ENCODE measurements around the gene LIF. TPM values are rescaled to one million over a fixed set of nuclear protein-coding genes. Genes with fewer than 3 reads are reported as not detected.

The LIF gene
- total RNA-seq, 1 donor from 2014 or later = 6.9 TPM

DNA sequence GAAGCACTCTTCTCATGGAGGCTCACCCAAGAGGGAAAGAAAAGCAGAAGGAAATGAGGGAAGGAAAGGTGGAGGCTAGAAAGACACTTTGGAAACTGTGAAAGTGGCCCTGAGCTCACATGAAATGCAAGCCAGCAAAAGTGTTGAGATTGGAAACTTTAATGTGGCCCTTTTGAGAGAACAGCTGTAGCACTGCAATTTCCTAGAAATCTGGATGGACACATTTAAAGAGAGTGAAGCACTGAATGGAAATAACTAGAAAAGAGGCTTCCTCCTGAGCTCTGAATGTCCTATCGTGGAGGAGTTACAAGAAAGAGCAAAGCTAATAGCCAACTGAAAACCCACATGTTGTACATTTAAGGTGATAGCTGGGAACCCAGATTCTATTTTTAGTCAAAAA lies 56.0 kb downstream of the LIF start:
- Histone ChIP-seq H3K27ac (no peak overlapping the region), H3K4me3 (no peak overlapping the region), H3K9me3 (no peaks in the 10 kb centered on the region), H3K36me3 (no peaks in the 10 kb centered on the region), H3K27me3 (no peaks in the 10 kb centered on the region), H3K4me1 (peaks cover 19% of the 10 kb centered on the region)
- no peak for DNase-seq
- ATAC-seq = no peak
- intact Hi-C loops (cut with DNase I) = no loop called here
- TF ChIP-seq, protein P1, sequence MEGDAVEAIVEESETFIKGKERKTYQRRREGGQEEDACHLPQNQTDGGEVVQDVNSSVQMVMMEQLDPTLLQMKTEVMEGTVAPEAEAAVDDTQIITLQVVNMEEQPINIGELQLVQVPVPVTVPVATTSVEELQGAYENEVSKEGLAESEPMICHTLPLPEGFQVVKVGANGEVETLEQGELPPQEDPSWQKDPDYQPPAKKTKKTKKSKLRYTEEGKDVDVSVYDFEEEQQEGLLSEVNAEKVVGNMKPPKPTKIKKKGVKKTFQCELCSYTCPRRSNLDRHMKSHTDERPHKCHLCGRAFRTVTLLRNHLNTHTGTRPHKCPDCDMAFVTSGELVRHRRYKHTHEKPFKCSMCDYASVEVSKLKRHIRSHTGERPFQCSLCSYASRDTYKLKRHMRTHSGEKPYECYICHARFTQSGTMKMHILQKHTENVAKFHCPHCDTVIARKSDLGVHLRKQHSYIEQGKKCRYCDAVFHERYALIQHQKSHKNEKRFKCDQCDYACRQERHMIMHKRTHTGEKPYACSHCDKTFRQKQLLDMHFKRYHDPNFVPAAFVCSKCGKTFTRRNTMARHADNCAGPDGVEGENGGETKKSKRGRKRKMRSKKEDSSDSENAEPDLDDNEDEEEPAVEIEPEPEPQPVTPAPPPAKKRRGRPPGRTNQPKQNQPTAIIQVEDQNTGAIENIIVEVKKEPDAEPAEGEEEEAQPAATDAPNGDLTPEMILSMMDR (IDR thresholded peaks at IDR 0.05) = no peak

Other genes starting within 250 kb of the LIF start
- gene HORMAD2, start 166.3 kb downstream of the LIF start, total RNA-seq = not detected
- gene OSM, start 20.1 kb upstream of the LIF start, total RNA-seq = 1.6 TPM
- 15.9 TPM for gene CASTOR1, start 42.7 kb upstream of the LIF start, total RNA-seq
- gene TBC1D10A, start 80.2 kb upstream of the LIF start, total RNA-seq = 29.6 TPM
- gene SF3A1, start 110.1 kb upstream of the LIF start, total RNA-seq = 164 TPM
- 2.7 TPM for gene CCDC157, start 110.2 kb upstream of the LIF start, total RNA-seq
- gene RNF215, start 140.7 kb upstream of the LIF start, total RNA-seq = 16.5 TPM
- gene SEC14L2, start 150.3 kb upstream of the LIF start, total RNA-seq = 7.1 TPM
- gene MTFP1, start 179.0 kb upstream of the LIF start, total RNA-seq = 11.3 TPM
- not detected for gene SEC14L3, start 225.3 kb upstream of the LIF start, total RNA-seq